ENCODE results near the gene KIRREL1.

KIRREL1 gene

DNA sequence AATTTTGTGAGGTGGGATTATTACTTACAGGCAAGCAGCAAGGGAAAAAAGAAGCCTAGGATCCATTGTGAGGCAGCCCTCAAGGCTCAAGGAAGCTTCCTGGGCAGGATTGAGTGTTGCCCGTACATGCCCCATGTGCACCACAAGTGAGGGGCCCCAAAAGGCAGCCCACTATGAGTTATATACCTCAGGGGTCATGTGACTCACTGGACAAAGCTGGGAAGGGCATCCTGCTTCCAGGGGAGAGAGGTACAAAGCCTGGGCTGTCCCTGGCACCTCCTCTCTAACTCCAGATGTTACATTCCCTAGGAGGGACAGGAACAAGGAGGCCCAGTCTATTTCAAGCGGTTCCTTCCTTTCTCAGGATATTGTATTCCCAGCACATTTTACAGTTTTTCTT is 153.3 kb downstream of the KIRREL1 start:
- ATAC-seq (replicated peaks) (no peak), DNase-seq (no peak)
- Mint-ChIP-seq H3K4me1 (peaks cover 28 to 38% of the 10 kb centered on the region in 2 donors), H3K27me3 (no peaks in the 10 kb centered on the region), H3K36me3 (no peaks in the 10 kb centered on the region), H3K4me3 (no peak overlapping the region), H3K27ac (no peak overlapping the region), H3K9me3 (peaks cover 3 to 5% of the 10 kb centered on the region in 2 donors)

DNA sequence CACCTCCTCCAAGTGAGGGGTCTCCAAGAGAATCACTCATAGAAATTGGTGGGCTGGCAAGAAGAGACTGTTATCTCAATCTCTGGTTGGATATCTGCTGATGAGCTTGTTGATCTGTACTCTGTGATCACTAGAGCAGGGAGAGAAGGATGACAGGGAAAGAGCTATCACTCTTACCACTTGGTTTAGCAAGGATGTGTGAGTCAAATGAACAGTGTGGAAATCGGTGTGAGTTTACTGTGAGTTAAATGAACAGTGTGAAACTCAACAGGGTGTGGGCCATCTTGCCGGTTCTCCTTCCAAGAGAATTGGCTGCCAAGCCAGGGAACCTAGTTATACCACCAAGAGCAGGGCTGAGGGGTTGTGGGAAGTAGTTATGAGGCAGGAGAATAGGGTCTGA is 154.0 kb downstream of the KIRREL1 start:
- DNase-seq (no peak), ATAC-seq (replicated peaks) (no peak)
- Mint-ChIP-seq H3K9me3 (peaks cover 3 to 5% of the 10 kb centered on the region in 2 donors), H3K27ac (no peak overlapping the region), H3K27me3 (no peaks in the 10 kb centered on the region), H3K4me3 (no peak overlapping the region), H3K4me1 (peaks cover 29 to 42% of the 10 kb centered on the region in 2 donors), H3K36me3 (no peaks in the 10 kb centered on the region)

DNA sequence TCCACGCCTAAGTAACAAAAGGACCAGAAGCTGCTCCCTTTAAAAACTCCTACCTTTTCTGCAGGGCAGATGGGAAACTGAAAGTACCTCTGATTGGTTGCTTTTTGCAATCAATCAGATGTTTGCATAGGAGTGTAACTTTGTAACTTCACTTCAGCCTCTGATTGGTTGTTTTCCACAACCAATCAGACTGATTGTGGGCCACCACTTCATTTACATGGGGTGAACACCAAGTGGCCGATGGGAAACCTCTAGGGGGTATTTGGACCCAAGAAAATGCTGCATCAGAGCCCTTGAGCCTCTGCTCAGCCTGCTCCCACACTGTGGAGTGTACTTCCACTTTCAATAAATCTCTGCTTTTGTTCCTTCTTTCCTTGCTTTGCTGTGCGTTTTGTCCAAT is 154.4 kb downstream of the KIRREL1 start:
- peaks cover 3 to 5% of the 10 kb centered on the region in 2 donors for H3K9me3 Mint-ChIP-seq
- DNase-seq (no peak), ATAC-seq (replicated peaks) (no peak)
- H3K4me1 Mint-ChIP-seq, result peaks cover 31 to 44% of the 10 kb centered on the region in 2 donors
- H3K36me3 Mint-ChIP-seq, result no peaks in the 10 kb centered on the region
- no peak overlapping the region for H3K27ac Mint-ChIP-seq
- H3K27me3 Mint-ChIP-seq, result no peaks in the 10 kb centered on the region
- no peak overlapping the region for H3K4me3 Mint-ChIP-seq

GRCh38 chr1:158148468-158148867 is 155.0 kb downstream of the KIRREL1 start:
- H3K4me1 Mint-ChIP-seq, result peaks cover 35 to 49% of the 10 kb centered on the region in 2 donors
- H3K27me3 Mint-ChIP-seq, result no peaks in the 10 kb centered on the region
- peak overlapping the region; percentile 66 for H3K27ac Mint-ChIP-seq
- H3K36me3 Mint-ChIP-seq, result no peaks in the 10 kb centered on the region
- peak overlapping the region; percentile 91 to 96 for H3K4me3 Mint-ChIP-seq
- peaks cover 3 to 5% of the 10 kb centered on the region in 2 donors for H3K9me3 Mint-ChIP-seq
- DNase-seq (no peak), ATAC-seq (replicated peaks) (no peak)

GRCh38 chr1:158149175-158149574 is 155.7 kb downstream of the KIRREL1 start:
- H3K4me1 Mint-ChIP-seq, result peaks cover 42 to 56% of the 10 kb centered on the region in 2 donors
- peak overlapping the region; percentile 96 for H3K27ac Mint-ChIP-seq
- DNase-seq, result no peak
- H3K9me3 Mint-ChIP-seq, result peaks cover 3 to 5% of the 10 kb centered on the region in 2 donors
- no peak for ATAC-seq (replicated peaks)
- H3K36me3 Mint-ChIP-seq, result no peaks in the 10 kb centered on the region
- no peaks in the 10 kb centered on the region for H3K27me3 Mint-ChIP-seq
- peak overlapping the region; percentile 91 to 96 for H3K4me3 Mint-ChIP-seq

Data from stimulated activated naive B cell treated with anti-CD40 and anti-IgM and Interleukin-4, amounts not matched to agents 10 μg/mL and 1 μg/mL and 100 μg/mL, for 72 hours (primary cell).